IgD-negative memory B cell (primary cell): ENCODE data around the gene MS4A7. TPM values are rescaled to one million over a fixed set of nuclear protein-coding genes. Genes with fewer than 3 reads are reported as not detected.

Source experiments
- H3K27ac Mint-ChIP-seq, 3 donors: one replicate each; pipeline ENCODE4 v1.8.0; 2020 to 2022; ENCODE audit warnings: mild to moderate bottlenecking in 3 of 3, mixed read lengths in 3 of 3, moderate library complexity in 1 of 3
- H3K27me3 Mint-ChIP-seq: one replicate; pipeline ENCODE4 v1.8.0; 2021; ENCODE audit warnings: mixed read lengths
- H3K36me3 Mint-ChIP-seq: one replicate; pipeline ENCODE4 v1.8.0; 2020; ENCODE audit warnings: mild to moderate bottlenecking, mixed read lengths
- H3K4me1 Mint-ChIP-seq, 3 donors: one replicate each; pipeline ENCODE4 v1.8.0; 2020 to 2022; ENCODE audit warnings: mixed read lengths in 3 of 3, mild to moderate bottlenecking in 1 of 3
- H3K4me3 Mint-ChIP-seq, 4 donors: one replicate each; pipeline ENCODE4 v1.8.0; 2020 to 2022; ENCODE audit warnings: mild to moderate bottlenecking in 4 of 4, mixed read lengths in 4 of 4, moderate library complexity in 3 of 4
- H3K9me3 Mint-ChIP-seq, 3 donors: one replicate each; pipeline ENCODE4 v1.8.0; 2020 to 2021; ENCODE audit warnings: mixed read lengths in 3 of 3, mild to moderate bottlenecking in 1 of 3
- polyA plus RNA-seq: library from polyadenylated mRNA; unstranded; fragments of 300-500 nt; fragmentation: Illumina TruSeq; gene quantifications from one replicate; pipeline ENCODE4 v1.2.3, GENCODE V29; 2021

MS4A7 gene
- polyA plus RNA-seq = 16.8 TPM

GRCh38 chr11:60378354-60378753, at the start of gene MS4A7:
TSS of gene MS4A7 (plus strand) at chr11:60378532. CDS start at chr11:60383142, 4,610 bp downstream.
- H3K4me1 Mint-ChIP-seq = peaks cover 20 to 56% (median 38%) of the 10 kb centered on the region in 3 donors
- H3K4me3 Mint-ChIP-seq = peak within 1 kb of the TSS; percentile 53 to 92 (median 84)
- peaks cover 1% of the 10 kb centered on the region for H3K36me3 Mint-ChIP-seq
- H3K9me3 Mint-ChIP-seq = peaks cover 0 to 1% (median 1%) of the 10 kb centered on the region in 3 donors
- no peaks in the 10 kb centered on the region for H3K27me3 Mint-ChIP-seq
- H3K27ac Mint-ChIP-seq = peak within 1 kb of the TSS; percentile 77 to 98 (median 94)

- Mint-ChIP-seq H3K4me1 (peaks cover 3 to 9% (median 4%) of the 10 kb centered on the region in 3 donors), H3K27ac (no peak overlapping the region), H3K36me3 (no peaks in the 10 kb centered on the region), H3K9me3 (peaks cover 0 to 3% (median 2%) of the 10 kb centered on the region in 3 donors), H3K4me3 (no peak overlapping the region), H3K27me3 (no peaks in the 10 kb centered on the region)
These were observed 45.5 kb upstream of the MS4A7 start for GRCh38 chr11:60332846-60333245.

- Mint-ChIP-seq H3K9me3 (peaks cover 0 to 2% (median 2%) of the 10 kb centered on the region in 3 donors), H3K4me3 (no peak overlapping the region), H3K27ac (no peak overlapping the region), H3K36me3 (no peaks in the 10 kb centered on the region), H3K27me3 (no peaks in the 10 kb centered on the region), H3K4me1 (peaks cover 3 to 9% (median 4%) of the 10 kb centered on the region in 3 donors)
These were observed 44.2 kb upstream of the MS4A7 start for GRCh38 chr11:60334005-60334620.

GRCh38 chr11:60336767-60337391, 41.5 kb upstream of the MS4A7 start:
- peaks cover 3 to 9% (median 4%) of the 10 kb centered on the region in 3 donors for H3K4me1 Mint-ChIP-seq
- no peak overlapping the region for H3K27ac Mint-ChIP-seq
- no peaks in the 10 kb centered on the region for H3K9me3 Mint-ChIP-seq
- no peaks in the 10 kb centered on the region for H3K36me3 Mint-ChIP-seq
- no peaks in the 10 kb centered on the region for H3K27me3 Mint-ChIP-seq
- peak overlapping the region in 1 of 4 donors; percentile 12 for H3K4me3 Mint-ChIP-seq

GRCh38 chr11:60338053-60338452, 40.3 kb upstream of the MS4A7 start:
- Mint-ChIP-seq H3K4me1 (peaks cover 3 to 9% (median 4%) of the 10 kb centered on the region in 3 donors), H3K27me3 (no peaks in the 10 kb centered on the region), H3K4me3 (no peak overlapping the region), H3K9me3 (no peaks in the 10 kb centered on the region), H3K27ac (no peak overlapping the region), H3K36me3 (no peaks in the 10 kb centered on the region)

GRCh38 chr11:60339356-60339755, 39.0 kb upstream of the MS4A7 start:
- Mint-ChIP-seq H3K9me3 (no peaks in the 10 kb centered on the region), H3K36me3 (no peaks in the 10 kb centered on the region), H3K27ac (no peak overlapping the region), H3K4me3 (no peak overlapping the region), H3K4me1 (peaks cover 3 to 4% (median 4%) of the 10 kb centered on the region in 3 donors), H3K27me3 (no peaks in the 10 kb centered on the region)

- Mint-ChIP-seq H3K36me3 (no peaks in the 10 kb centered on the region), H3K27me3 (no peaks in the 10 kb centered on the region), H3K9me3 (no peaks in the 10 kb centered on the region), H3K4me3 (no peak overlapping the region), H3K27ac (no peak overlapping the region), H3K4me1 (peaks cover 4 to 11% (median 10%) of the 10 kb centered on the region in 3 donors)
These were observed 35.1 kb upstream of the MS4A7 start for GRCh38 chr11:60343094-60343704.

- Mint-ChIP-seq H3K27ac (no peak overlapping the region), H3K4me3 (no peak overlapping the region), H3K9me3 (no peaks in the 10 kb centered on the region), H3K36me3 (no peaks in the 10 kb centered on the region), H3K4me1 (peaks cover 4 to 12% (median 11%) of the 10 kb centered on the region in 3 donors), H3K27me3 (no peaks in the 10 kb centered on the region)
These were observed 34.2 kb upstream of the MS4A7 start for GRCh38 chr11:60344146-60344545.

GRCh38 chr11:60345489-60345888, 32.8 kb upstream of the MS4A7 start:
- Mint-ChIP-seq H3K27me3 (no peaks in the 10 kb centered on the region), H3K9me3 (no peaks in the 10 kb centered on the region), H3K4me1 (peaks cover 4 to 15% (median 12%) of the 10 kb centered on the region in 3 donors), H3K27ac (no peak overlapping the region), H3K4me3 (no peak overlapping the region), H3K36me3 (no peaks in the 10 kb centered on the region)

- Mint-ChIP-seq H3K36me3 (no peaks in the 10 kb centered on the region), H3K9me3 (no peaks in the 10 kb centered on the region), H3K4me3 (no peak overlapping the region), H3K27me3 (no peaks in the 10 kb centered on the region), H3K4me1 (peaks cover 4 to 15% (median 12%) of the 10 kb centered on the region in 3 donors), H3K27ac (no peak overlapping the region)
These were observed 31.1 kb upstream of the MS4A7 start for GRCh38 chr11:60347084-60347797.

- H3K4me3 Mint-ChIP-seq = no peak overlapping the region
- H3K27ac Mint-ChIP-seq = no peak overlapping the region
- H3K9me3 Mint-ChIP-seq = no peaks in the 10 kb centered on the region
- H3K4me1 Mint-ChIP-seq = peaks cover 4 to 15% (median 12%) of the 10 kb centered on the region in 3 donors
- H3K36me3 Mint-ChIP-seq = no peaks in the 10 kb centered on the region
- H3K27me3 Mint-ChIP-seq = no peaks in the 10 kb centered on the region
These were observed 30.2 kb upstream of the MS4A7 start for GRCh38 chr11:60348116-60348515.

GRCh38 chr11:60349990-60350389, 28.3 kb upstream of the MS4A7 start:
- no peak overlapping the region for H3K4me3 Mint-ChIP-seq
- peaks cover 4 to 16% (median 15%) of the 10 kb centered on the region in 3 donors for H3K4me1 Mint-ChIP-seq
- no peak overlapping the region for H3K27ac Mint-ChIP-seq
- H3K27me3 Mint-ChIP-seq = no peaks in the 10 kb centered on the region
- H3K36me3 Mint-ChIP-seq = no peaks in the 10 kb centered on the region
- H3K9me3 Mint-ChIP-seq = peaks cover 3 to 17% (median 6%) of the 10 kb centered on the region in 3 donors

- Mint-ChIP-seq H3K36me3 (peaks cover 2% of the 10 kb centered on the region), H3K4me1 (peaks cover 12 to 16% (median 13%) of the 10 kb centered on the region in 3 donors), H3K27me3 (no peaks in the 10 kb centered on the region), H3K4me3 (peak overlapping the region in 2 of 4 donors; percentile 23 to 75), H3K27ac (peak overlapping the region; percentile 9 to 56 (median 12)), H3K9me3 (peaks cover 7 to 21% (median 10%) of the 10 kb centered on the region in 3 donors)
These were observed 20.6 kb upstream of the MS4A7 start for GRCh38 chr11:60357771-60358170.

- Mint-ChIP-seq H3K9me3 (peaks cover 3 to 5% (median 4%) of the 10 kb centered on the region in 3 donors), H3K36me3 (peaks cover 2% of the 10 kb centered on the region), H3K27ac (peak overlapping the region in 1 of 3 donors; percentile 57), H3K27me3 (no peaks in the 10 kb centered on the region), H3K4me3 (no peak overlapping the region), H3K4me1 (peaks cover 30 to 40% (median 40%) of the 10 kb centered on the region in 3 donors)
These were observed 17.7 kb upstream of the MS4A7 start for GRCh38 chr11:60360621-60361020.

- H3K4me1 Mint-ChIP-seq = peaks cover 35 to 48% (median 41%) of the 10 kb centered on the region in 3 donors
- H3K27me3 Mint-ChIP-seq = no peaks in the 10 kb centered on the region
- no peak overlapping the region for H3K4me3 Mint-ChIP-seq
- H3K36me3 Mint-ChIP-seq = peaks cover 5% of the 10 kb centered on the region
- H3K27ac Mint-ChIP-seq = no peak overlapping the region
- peaks cover 3 to 5% (median 4%) of the 10 kb centered on the region in 3 donors for H3K9me3 Mint-ChIP-seq
These were observed 16.1 kb upstream of the MS4A7 start for GRCh38 chr11:60362241-60362640.
